Activated T-helper 1 cell treated with anti-CD3 and anti-CD28 coated beads, Interleukin-2, amount 50 U/mL, for 16 hours (primary cell): ENCODE data around the gene ST6GALNAC3.
"Not testable (repeated sequence)": the region's sequence is repeated elsewhere in the genome, so short reads cannot be mapped to it uniquely, and the experiment has no call there.

Source experiments
- DNase-seq, 2 donors: peaks; one replicate each; pipeline ENCODE4 v3.0.0-alpha.2; 2020; ENCODE audit warnings: low read depth in 1 of 2, low spot score in 1 of 2

The ST6GALNAC3 gene

DNA sequence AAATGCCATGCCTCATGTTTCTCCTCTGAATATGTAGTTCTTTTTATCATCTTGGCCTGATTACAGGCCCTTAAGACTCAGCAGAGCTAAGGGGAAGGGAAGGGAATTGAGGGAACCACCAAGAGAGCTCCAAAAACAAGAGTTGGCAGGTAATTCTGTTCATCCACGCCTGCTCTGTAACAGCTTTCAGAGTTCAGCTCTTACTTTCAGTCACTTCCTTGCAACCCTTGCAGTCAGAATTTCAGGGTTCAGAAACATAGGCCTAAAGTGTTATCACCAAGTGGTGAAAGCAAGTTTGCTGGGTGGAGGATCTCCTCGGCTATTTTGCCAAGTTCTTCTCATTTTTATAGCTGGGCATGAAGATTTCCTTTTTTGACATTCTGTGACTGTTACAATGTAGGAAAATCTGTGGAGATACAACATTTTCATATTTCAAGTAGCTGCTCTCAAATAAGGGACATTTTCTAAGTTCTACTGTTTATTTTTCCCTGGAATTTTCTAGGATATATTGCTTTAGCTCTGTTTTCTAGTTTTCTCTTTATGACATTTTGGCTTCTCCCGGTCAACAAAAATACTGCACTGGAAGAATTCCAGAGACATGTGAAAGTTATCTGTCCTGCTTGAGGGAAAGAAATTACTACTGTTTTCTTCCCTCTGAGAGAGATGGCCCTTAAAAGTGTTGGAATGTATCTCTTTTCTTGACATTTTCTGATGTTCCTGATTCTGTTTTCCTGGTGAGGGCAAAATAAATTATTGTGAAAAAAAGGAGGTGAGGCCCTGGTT lies 540.9 kb downstream of the ST6GALNAC3 start:
- no peak for DNase-seq

- no peak for DNase-seq
Measured at GRCh38 chr1:76620371-76620770, 545.8 kb downstream of the ST6GALNAC3 start.

DNA sequence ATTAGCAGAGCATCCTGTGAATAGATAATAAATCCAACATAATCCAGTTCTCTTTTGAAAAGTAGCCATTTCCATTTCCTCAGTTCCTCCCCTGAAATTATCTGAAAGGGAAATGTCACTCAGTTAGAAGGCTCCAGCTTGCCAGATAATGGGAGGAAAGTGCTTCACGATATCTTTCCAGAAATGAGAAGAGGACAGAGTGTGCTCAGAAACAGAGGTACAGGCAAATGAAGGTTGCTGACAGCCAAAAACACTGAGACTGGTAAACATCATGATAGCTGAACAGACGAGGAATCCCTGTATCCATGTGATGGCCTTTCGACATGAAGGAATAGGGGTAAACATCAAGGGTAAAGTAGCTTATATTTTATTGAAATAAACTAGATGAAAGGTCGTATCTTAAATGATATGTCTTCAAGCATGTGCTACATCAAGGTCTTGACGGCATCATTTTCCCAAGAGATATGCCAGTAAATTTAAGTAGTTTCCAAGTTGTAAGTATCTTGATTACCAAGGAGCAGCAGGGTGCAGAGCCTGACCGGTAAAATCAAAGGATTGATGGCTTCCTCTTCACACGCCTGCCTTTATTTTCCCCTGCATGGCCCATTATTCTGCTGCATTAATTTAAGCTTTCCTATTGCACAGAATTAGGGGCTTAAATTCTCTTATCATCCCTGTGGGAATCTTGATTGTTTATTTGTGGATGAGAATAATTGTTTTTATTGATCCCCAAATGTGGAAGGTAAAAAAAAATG lies 548.4 kb downstream of the ST6GALNAC3 start:
- DNase-seq: no peak

DNA sequence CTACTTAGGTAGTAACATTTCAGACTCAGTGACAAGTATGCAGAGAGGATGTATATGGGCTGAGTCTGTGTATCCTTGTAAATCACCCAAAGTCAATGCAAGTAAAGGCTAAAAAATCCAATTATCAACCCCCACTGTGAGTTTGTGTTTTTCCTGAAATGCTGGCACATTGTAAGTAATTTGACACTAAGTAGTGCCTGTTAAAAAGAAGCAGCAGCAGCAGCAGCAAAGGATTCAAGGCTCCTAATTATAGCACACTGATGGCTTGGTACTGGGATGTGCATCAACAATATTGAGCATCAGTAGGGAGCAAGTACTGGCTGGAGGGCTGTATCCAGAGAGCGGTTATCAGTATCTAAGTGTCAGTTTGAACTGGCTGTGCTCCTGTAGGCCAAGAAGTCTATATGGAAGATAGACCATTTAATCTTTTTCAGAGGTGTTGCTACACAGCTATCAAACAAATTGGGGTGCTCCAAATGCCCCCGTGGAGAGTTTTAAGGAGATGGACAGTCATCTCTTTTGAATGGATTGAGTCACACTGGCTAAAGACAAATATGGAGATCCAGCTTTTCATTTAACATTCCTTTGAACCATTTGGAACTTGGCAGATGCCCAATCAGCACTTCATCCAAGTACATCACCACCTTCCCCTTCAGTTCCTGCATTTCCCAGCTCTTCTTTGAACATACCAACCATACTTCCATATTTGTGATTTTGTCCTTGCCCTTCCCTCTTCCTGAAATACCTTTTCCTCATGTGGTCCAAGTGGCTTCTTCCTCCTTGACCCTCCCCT lies 551.5 kb downstream of the ST6GALNAC3 start:
- DNase-seq: no peak

DNA sequence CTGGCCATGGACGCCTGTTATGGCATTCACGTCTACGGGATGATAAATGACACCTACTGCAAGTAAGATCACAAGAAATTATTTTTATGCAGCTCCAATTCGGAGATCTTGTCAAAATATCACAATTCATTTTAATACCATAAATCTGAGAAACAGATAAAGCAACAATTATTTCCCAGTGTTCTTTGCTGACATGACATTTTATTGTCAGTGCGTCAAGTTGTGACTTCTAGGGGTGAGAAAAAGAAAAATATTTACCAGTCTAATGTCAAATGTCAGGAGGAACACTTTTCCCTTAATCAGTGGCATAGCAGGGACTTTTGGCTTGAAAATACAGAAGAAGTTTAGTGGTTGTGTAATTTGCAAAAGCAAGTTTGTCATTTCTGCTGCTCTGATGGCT lies 553.0 kb downstream of the ST6GALNAC3 start:
- DNase-seq: no peak

- no peak for DNase-seq
Measured at GRCh38 chr1:76627901-76628300, 553.4 kb downstream of the ST6GALNAC3 start.

GRCh38 chr1:76632136-76632535 lies 557.6 kb downstream of the ST6GALNAC3 start:
- no peak for DNase-seq

- no peak for DNase-seq
Measured at GRCh38 chr1:76635784-76636183, 561.2 kb downstream of the ST6GALNAC3 start.

- DNase-seq: no peak
Measured at GRCh38 chr1:76639181-76639580, 564.6 kb downstream of the ST6GALNAC3 start.

DNA sequence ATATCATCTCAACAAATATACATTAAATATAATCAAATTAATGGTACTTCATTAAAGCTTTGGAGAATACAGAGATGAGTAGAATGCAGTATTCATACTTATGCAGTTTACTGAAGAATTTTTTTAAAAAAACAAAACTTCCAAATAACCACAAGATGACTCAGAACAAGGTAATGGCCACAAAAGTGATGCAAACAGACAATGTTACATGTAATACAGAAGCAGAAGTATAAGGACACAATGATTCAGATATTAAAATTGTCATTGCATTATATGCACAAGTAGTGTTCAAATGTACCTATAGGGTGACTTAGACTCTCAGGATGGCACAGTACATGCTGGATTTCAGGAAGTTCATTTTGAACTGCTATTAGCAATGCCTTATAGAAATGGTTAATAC lies 565.5 kb downstream of the ST6GALNAC3 start:
- no peak for DNase-seq

DNA sequence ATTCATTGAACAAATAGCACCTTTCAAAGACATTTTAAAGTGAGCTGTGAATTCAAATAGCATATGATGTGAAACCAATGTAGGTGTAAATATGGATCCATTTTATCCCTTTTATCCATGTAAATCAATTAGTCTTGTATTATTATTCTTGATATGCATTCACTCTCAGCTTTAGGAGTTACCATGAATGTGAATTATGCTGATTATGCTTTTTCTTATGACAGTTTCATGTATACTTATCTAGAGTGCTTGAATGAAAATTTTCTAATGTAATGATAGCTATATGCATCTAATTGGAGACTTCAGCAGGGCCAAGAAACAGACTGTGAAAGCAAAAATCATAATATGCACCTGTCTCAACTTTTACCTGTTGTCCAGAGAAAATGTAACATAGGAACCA lies 566.2 kb downstream of the ST6GALNAC3 start:
- DNase-seq: no peak

- DNase-seq: no peak
Measured at GRCh38 chr1:76644139-76644538, 569.6 kb downstream of the ST6GALNAC3 start.

GRCh38 chr1:76652860-76653259 lies 578.3 kb downstream of the ST6GALNAC3 start:
- DNase-seq: not testable (repeated sequence)

DNA sequence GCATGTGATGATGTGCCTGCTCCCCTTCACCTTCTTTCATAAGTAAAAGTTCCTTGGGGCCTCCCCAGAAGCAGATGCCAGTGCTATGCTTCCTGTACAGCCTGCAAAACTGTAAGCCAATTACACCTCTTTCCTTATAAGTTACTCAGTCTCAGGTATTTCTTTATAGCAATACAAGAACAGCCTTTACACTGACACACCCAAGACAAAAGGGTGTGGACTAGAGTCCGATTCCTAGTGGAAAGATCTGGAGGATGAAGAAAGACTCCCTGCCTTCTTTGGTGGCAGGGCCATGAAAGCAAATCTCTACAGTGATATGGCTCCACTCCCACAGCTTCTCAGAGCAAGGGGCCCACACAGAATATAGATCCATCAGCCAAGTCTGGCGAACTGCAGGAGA lies 583.1 kb downstream of the ST6GALNAC3 start:
- no peak for DNase-seq

- DNase-seq: no peak
Measured at GRCh38 chr1:76659171-76659940, 584.8 kb downstream of the ST6GALNAC3 start.

DNA sequence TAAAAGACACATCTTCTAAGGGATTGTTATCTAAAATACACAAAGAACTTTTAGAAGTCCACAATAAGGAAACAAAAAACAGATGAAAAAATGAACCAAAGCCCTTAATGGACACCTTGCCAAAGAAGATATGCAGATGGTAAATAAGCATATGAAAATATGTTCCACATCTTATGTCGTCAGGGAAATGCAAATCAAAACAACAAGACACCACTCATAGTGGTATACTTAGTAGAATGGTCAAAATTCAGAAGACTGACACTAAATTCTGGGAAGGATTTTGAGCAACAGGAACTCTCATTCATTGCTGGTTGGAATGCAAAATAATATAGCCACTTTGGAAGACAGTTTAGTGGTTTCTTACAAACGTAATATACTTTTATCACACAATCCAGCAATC lies 587.0 kb downstream of the ST6GALNAC3 start:
- no peak for DNase-seq

DNA sequence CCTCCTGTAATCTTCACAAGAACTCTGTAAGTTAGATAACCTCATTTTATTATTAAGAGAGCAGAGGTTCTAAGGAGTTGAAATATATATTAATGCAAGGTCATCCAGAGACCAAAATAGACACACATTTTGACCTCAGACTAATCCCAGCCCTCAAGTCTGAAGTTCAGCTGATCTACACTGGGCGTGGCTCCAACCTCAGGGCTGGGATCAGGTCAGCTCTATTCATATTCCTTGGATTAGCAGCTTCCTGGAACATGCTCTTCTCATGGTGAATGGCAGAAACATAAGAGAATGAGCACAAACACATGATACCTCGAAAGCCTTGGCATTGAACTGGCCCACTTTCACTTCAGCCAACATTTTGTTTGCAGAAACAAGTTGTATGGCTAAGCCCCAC lies 592.0 kb downstream of the ST6GALNAC3 start:
- DNase-seq: no peak

DNA sequence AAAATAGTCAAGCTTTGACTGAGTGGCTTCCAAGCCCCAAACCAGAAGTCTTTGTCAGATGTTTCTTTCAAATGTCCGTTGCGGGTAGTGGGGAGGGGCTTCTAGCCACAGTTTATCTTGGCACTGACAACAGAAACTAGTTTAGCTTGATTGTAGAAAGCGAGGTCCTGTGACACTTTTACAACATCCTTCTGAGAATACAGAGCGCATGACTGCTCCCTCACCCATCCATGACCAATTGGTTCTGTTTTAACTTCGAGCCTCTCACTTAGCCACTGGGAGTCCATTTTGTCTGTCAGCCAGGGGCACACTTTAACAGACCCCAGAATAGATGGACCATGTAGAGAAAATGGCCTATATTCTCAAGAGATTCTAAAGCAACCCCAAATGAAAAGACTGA lies 593.5 kb downstream of the ST6GALNAC3 start:
- DNase-seq: no peak

GRCh38 chr1:76669131-76669530 lies 594.6 kb downstream of the ST6GALNAC3 start:
- DNase-seq: no peak

DNA sequence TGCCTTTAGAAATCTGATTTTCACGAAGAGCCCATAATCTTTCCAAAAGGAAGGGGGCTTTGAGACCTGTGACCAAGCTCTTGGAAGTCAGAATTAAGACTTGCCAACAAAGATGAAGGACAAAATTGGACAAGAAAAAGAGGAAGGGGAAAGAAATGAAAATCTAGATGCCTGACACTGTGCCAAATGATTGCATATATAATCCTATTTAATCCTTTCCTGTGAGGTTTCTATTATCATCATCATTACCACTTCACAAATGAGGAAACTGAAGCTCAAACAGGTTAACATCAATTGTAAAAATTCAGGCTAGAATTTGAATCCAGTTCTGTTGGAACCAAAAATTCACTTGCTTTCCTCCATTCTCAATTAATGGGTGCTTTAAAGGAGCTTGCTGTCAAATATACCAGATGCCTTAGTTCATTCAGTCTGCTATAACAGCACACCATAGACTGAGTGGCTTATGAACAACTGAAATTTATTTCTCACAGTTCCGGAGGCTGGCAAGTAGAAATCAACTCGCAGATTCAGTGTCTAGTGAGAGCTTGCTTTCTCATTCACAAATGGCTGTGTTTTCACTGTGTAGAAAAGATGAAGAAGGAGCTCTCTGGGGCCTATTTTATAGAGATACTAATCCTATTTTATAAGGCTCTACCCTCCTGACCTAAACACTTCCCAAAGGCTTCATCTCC lies 595.2 kb downstream of the ST6GALNAC3 start:
- DNase-seq: no peak
